Neural crest cell (in vitro differentiated cells): ENCODE results near the gene OPN5. TPM values are rescaled to one million over a fixed set of nuclear protein-coding genes. Genes with fewer than 3 reads are reported as not detected.
"Not testable (repeated sequence)": the region's sequence is repeated elsewhere in the genome, so short reads cannot be mapped to it uniquely, and the experiment has no call there.

Experiments used
- DNase-seq: peaks from one replicate; pipeline ENCODE4 v3.0.0; 2021; ENCODE audit warnings: low read depth, mixed read lengths, low spot score
- H3K27ac Mint-ChIP-seq: one replicate; pipeline ENCODE4 v1.8.0; 2021; ENCODE audit warnings: mild to moderate bottlenecking, mixed read lengths; ENCODE audit not compliant: unreplicated experiment
- H3K27me3 Mint-ChIP-seq: 2 replicates; pipeline ENCODE4 v1.8.0; 2021; ENCODE audit warnings: low read depth, mild to moderate bottlenecking, mixed read lengths
- H3K36me3 Mint-ChIP-seq: 2 replicates; pipeline ENCODE4 v1.8.0; 2021; ENCODE audit warnings: low read depth, mild to moderate bottlenecking, mixed read lengths
- H3K4me1 Mint-ChIP-seq: 2 replicates; pipeline ENCODE4 v1.8.0; 2021; ENCODE audit warnings: mixed read lengths
- H3K4me3 Mint-ChIP-seq: one replicate; pipeline ENCODE4 v1.8.0; 2021; ENCODE audit warnings: mild to moderate bottlenecking, mixed read lengths
- H3K9me3 Mint-ChIP-seq: 2 replicates; pipeline ENCODE4 v1.8.0; 2021; ENCODE audit warnings: mixed read lengths
- CTCF ChIP-seq: fragments of 200-600 bp; sonication (generic); conservative IDR thresholded peaks from 2 replicates; pipeline ENCODE4 v1.5.0; 2021; ENCODE audit warnings: antibody characterized with exemption, mild to moderate bottlenecking
- total RNA-seq: library from RNA; stranded (reverse); gene quantifications from 2 replicates; pipeline ENCODE4 v1.2.1, GENCODE V29; 2021

Gene OPN5
- total RNA-seq, 1 donor from 2014 or later, result not detected

GRCh38 chr6:47740714-47741113 lies 41.1 kb upstream of the OPN5 start:
- H3K36me3 Mint-ChIP-seq, result no peaks in the 10 kb centered on the region
- no peaks in the 10 kb centered on the region for H3K4me1 Mint-ChIP-seq
- no peak overlapping the region for H3K4me3 Mint-ChIP-seq
- H3K9me3 Mint-ChIP-seq, result peaks cover 4% of the 10 kb centered on the region
- no peaks in the 10 kb centered on the region for H3K27me3 Mint-ChIP-seq
- DNase-seq, result no peak
- TF ChIP-seq CTCF, result no peak
- H3K27ac Mint-ChIP-seq, result no peak overlapping the region

- H3K27ac Mint-ChIP-seq, result no peak overlapping the region
- no peaks in the 10 kb centered on the region for H3K27me3 Mint-ChIP-seq
- no peaks in the 10 kb centered on the region for H3K4me1 Mint-ChIP-seq
- DNase-seq, result no peak
- no peak for TF ChIP-seq CTCF
- H3K4me3 Mint-ChIP-seq, result no peak overlapping the region
- peaks cover 6% of the 10 kb centered on the region for H3K9me3 Mint-ChIP-seq
- no peaks in the 10 kb centered on the region for H3K36me3 Mint-ChIP-seq
Measured at GRCh38 chr6:47741807-47742206, 40.0 kb upstream of the OPN5 start.

GRCh38 chr6:47743744-47744143 lies 38.1 kb upstream of the OPN5 start:
- H3K4me1 Mint-ChIP-seq, result no peaks in the 10 kb centered on the region
- H3K9me3 Mint-ChIP-seq, result peaks cover 6% of the 10 kb centered on the region
- H3K4me3 Mint-ChIP-seq, result no peak overlapping the region
- H3K27me3 Mint-ChIP-seq, result no peaks in the 10 kb centered on the region
- no peak overlapping the region for H3K27ac Mint-ChIP-seq
- TF ChIP-seq CTCF, result no peak
- no peaks in the 10 kb centered on the region for H3K36me3 Mint-ChIP-seq
- DNase-seq, result no peak

- not testable (repeated sequence) for H3K27me3 Mint-ChIP-seq, DNase-seq, H3K4me3 Mint-ChIP-seq, H3K27ac Mint-ChIP-seq, H3K4me1 Mint-ChIP-seq, H3K9me3 Mint-ChIP-seq, H3K36me3 Mint-ChIP-seq
Measured at GRCh38 chr6:47745269-47745668, 36.6 kb upstream of the OPN5 start.

GRCh38 chr6:47749757-47750156 lies 32.1 kb upstream of the OPN5 start:
- Mint-ChIP-seq H3K4me1 (no peaks in the 10 kb centered on the region), H3K4me3 (no peak overlapping the region), H3K27me3 (no peaks in the 10 kb centered on the region), H3K36me3 (no peaks in the 10 kb centered on the region), H3K9me3 (peaks cover 6% of the 10 kb centered on the region), H3K27ac (no peak overlapping the region)
- TF ChIP-seq CTCF, result no peak
- no peak for DNase-seq

GRCh38 chr6:47752801-47753200 lies 29.0 kb upstream of the OPN5 start:
- Mint-ChIP-seq H3K27me3 (no peaks in the 10 kb centered on the region), H3K27ac (no peak overlapping the region), H3K4me1 (no peaks in the 10 kb centered on the region), H3K4me3 (no peak overlapping the region), H3K9me3 (peaks cover 6% of the 10 kb centered on the region), H3K36me3 (no peaks in the 10 kb centered on the region)
- no peak for TF ChIP-seq CTCF
- no peak for DNase-seq
